GM12892 (cell line): ENCODE results near the gene NDUFA13.

Source experiments
- POLR2A ChIP-seq: IDR thresholded peaks from 2 replicates; pipeline ENCODE4 v1.6.1; 2011; ENCODE audit warnings: low read depth, low read length, control low read depth
- POLR2AphosphoS5 ChIP-seq: IDR thresholded peaks from 2 replicates; pipeline ENCODE4 v1.6.1; 2011; ENCODE audit warnings: low read depth, low read length, control low read depth

DNA sequence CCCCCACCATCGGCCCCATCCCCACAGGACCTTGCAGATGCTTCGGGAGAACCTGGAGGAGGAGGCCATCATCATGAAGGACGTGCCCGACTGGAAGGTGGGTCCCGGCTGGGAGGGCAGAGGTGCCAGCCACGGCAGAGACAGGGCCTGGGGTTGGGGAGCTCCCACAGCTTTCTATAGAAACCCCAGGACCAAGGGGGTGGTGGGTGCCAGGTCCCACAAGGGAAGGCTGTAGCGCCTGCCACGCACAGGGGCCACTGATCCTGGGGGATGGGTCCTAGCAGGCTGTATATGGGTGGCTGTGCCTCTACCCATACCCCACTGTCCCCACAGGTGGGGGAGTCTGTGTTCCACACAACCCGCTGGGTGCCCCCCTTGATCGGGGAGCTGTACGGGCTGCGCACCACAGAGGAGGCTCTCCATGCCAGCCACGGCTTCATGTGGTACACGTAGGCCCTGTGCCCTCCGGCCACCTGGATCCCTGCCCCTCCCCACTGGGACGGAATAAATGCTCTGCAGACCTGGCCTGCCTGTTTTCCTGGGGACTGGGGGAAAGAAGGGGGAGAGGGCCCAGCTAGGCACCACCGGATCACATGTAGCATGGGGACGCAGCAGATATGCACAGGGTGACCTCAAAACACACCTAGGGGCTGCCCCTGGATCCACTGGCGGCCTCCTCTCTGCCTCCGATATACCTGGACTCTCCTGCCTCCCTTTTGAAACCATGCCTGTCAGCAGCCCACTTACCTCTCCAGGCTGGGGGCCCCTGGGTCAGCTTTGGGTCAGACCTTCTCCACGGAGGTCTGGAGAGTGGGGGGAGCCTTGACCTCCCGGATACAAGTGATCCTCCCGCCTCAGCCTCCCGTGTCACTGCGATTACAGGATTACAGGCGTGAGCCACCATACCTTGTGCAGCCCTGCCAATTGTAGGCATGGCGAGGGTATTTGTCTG is 11.9 kb downstream of the NDUFA13 start:
- no peak for TF ChIP-seq POLR2AphosphoS5
- no peak for TF ChIP-seq POLR2A
